ENCODE measurements around the gene MTERF2. TPM values are rescaled to one million over a fixed set of nuclear protein-coding genes. Genes with fewer than 3 reads are reported as not detected.

Gene MTERF2
- total RNA-seq, 1 donor, result 3.6 TPM

- H3K9me3 ChIP-seq (ENCODE audit: low read depth, low read length), result no peaks in the 10 kb centered on the region
- H3K27me3 ChIP-seq (ENCODE audit: insufficient read depth, low read length), result no peaks in the 10 kb centered on the region
- no peaks in the 10 kb centered on the region for H4K20me1 ChIP-seq (ENCODE audit: insufficient read depth, low read length)
- no peak for DNase-seq (ENCODE audit: insufficient read length, low spot score, missing footprints)
- peaks cover 15% of the 10 kb centered on the region for H3K79me2 ChIP-seq (ENCODE audit: insufficient read depth, low read length)
- H3K4me2 ChIP-seq (ENCODE audit: insufficient read depth, low read length), result no peak overlapping the region
- H3K4me1 ChIP-seq (ENCODE audit: insufficient read depth, low read length), result peaks cover 27% of the 10 kb centered on the region
- H2AFZ ChIP-seq (ENCODE audit: low read length), result no peak overlapping the region
- H3K36me3 ChIP-seq (ENCODE audit: insufficient read depth, low read length), result no peaks in the 10 kb centered on the region
- H3K27ac ChIP-seq (ENCODE audit: low read depth, low read length), result no peak overlapping the region
- no peak overlapping the region for H3K4me3 ChIP-seq (ENCODE audit: insufficient read depth, low read length)
- TF ChIP-seq CTCF (IDR thresholded peaks at IDR 0.05; ENCODE audit: extremely low read depth, low read depth, low read length), result no peak
Measured at GRCh38 chr12:106984588-106985137, 2.3 kb downstream of the MTERF2 start.

GRCh38 chr12:106982229-106982628 lies 4.7 kb downstream of the MTERF2 start:
- Histone ChIP-seq H3K36me3 (ENCODE audit: insufficient read depth, low read length) (peaks cover 18% of the 10 kb centered on the region), H4K20me1 (ENCODE audit: insufficient read depth, low read length) (peaks cover 11% of the 10 kb centered on the region), H3K27ac (ENCODE audit: low read depth, low read length) (no peak overlapping the region), H3K4me2 (ENCODE audit: insufficient read depth, low read length) (no peak overlapping the region), H3K79me2 (ENCODE audit: insufficient read depth, low read length) (peaks cover 15% of the 10 kb centered on the region), H3K4me1 (ENCODE audit: insufficient read depth, low read length) (peaks cover 23% of the 10 kb centered on the region), H2AFZ (ENCODE audit: low read length) (no peak overlapping the region), H3K9me3 (ENCODE audit: low read depth, low read length) (no peaks in the 10 kb centered on the region), H3K27me3 (ENCODE audit: insufficient read depth, low read length) (no peaks in the 10 kb centered on the region), H3K4me3 (ENCODE audit: insufficient read depth, low read length) (no peak overlapping the region)
- no peak for TF ChIP-seq CTCF (IDR thresholded peaks at IDR 0.05; ENCODE audit: extremely low read depth, low read depth, low read length)
- DNase-seq (ENCODE audit: insufficient read length, low spot score, missing footprints), result no peak

- Histone ChIP-seq H3K36me3 (ENCODE audit: insufficient read depth, low read length) (peaks cover 18% of the 10 kb centered on the region), H3K9me3 (ENCODE audit: low read depth, low read length) (no peaks in the 10 kb centered on the region), H4K20me1 (ENCODE audit: insufficient read depth, low read length) (peaks cover 15% of the 10 kb centered on the region), H3K4me1 (ENCODE audit: insufficient read depth, low read length) (peaks cover 23% of the 10 kb centered on the region), H2AFZ (ENCODE audit: low read length) (no peak overlapping the region), H3K4me2 (ENCODE audit: insufficient read depth, low read length) (no peak overlapping the region), H3K4me3 (ENCODE audit: insufficient read depth, low read length) (no peak overlapping the region), H3K79me2 (ENCODE audit: insufficient read depth, low read length) (peaks cover 15% of the 10 kb centered on the region), H3K27ac (ENCODE audit: low read depth, low read length) (no peak overlapping the region), H3K27me3 (ENCODE audit: insufficient read depth, low read length) (no peaks in the 10 kb centered on the region)
- no peak for TF ChIP-seq CTCF (IDR thresholded peaks at IDR 0.05; ENCODE audit: extremely low read depth, low read depth, low read length)
- DNase-seq (ENCODE audit: insufficient read length, low spot score, missing footprints), result peak; percentile 30
Measured at GRCh38 chr12:106981788-106982187, 5.2 kb downstream of the MTERF2 start.

- Histone ChIP-seq H3K4me3 (ENCODE audit: insufficient read depth, low read length) (no peak overlapping the region), H3K36me3 (ENCODE audit: insufficient read depth, low read length) (peaks cover 20% of the 10 kb centered on the region), H2AFZ (ENCODE audit: low read length) (no peak overlapping the region), H3K79me2 (ENCODE audit: insufficient read depth, low read length) (peaks cover 13% of the 10 kb centered on the region), H3K4me2 (ENCODE audit: insufficient read depth, low read length) (no peak overlapping the region), H4K20me1 (ENCODE audit: insufficient read depth, low read length) (peaks cover 22% of the 10 kb centered on the region), H3K4me1 (ENCODE audit: insufficient read depth, low read length) (peaks cover 26% of the 10 kb centered on the region), H3K27me3 (ENCODE audit: insufficient read depth, low read length) (no peaks in the 10 kb centered on the region), H3K9me3 (ENCODE audit: low read depth, low read length) (no peaks in the 10 kb centered on the region), H3K27ac (ENCODE audit: low read depth, low read length) (no peak overlapping the region)
- TF ChIP-seq CTCF (IDR thresholded peaks at IDR 0.05; ENCODE audit: extremely low read depth, low read depth, low read length), result no peak
- no peak for DNase-seq (ENCODE audit: insufficient read length, low spot score, missing footprints)
Measured at GRCh38 chr12:106980944-106981343, 6.0 kb downstream of the MTERF2 start.
